C4-2B (cell line): ENCODE results near the gene KRT34.
"Not testable (repeated sequence)": the region's sequence is repeated elsewhere in the genome, so short reads cannot be mapped to it uniquely, and the experiment has no call there.

Experiments used
- H3K27ac ChIP-seq: fragments of 450-650 bp; 2 replicates; pipeline ENCODE4 v1.5.1; 2017
- CTCF ChIP-seq: fragments of 450-650 bp; conservative IDR thresholded peaks from 2 replicates; pipeline ENCODE4 v1.5.1; 2017; ENCODE audit warnings: mild to moderate bottlenecking
- ZFX ChIP-seq: fragments of 450-650 bp; IDR thresholded peaks from 2 replicates; pipeline ENCODE4 v1.6.1; 2017

Gene KRT34

GRCh38 chr17:41391535-41391934 lies 9.4 kb upstream of the KRT34 start:
- H3K27ac ChIP-seq, result no peak overlapping the region

GRCh38 chr17:41390411-41390938 lies 8.4 kb upstream of the KRT34 start:
- H3K27ac ChIP-seq, result no peak overlapping the region
- TF ChIP-seq ZFX, result no peak
- no peak for TF ChIP-seq CTCF

More at GRCh38 chr17:41391535-41391934, 9.4 kb upstream of the KRT34 start:
- no peak for TF ChIP-seq ZFX
- no peak for TF ChIP-seq CTCF

GRCh38 chr17:41387670-41388069 lies 5.6 kb upstream of the KRT34 start:
- TF ChIP-seq ZFX (no peak), CTCF (no peak)
- H3K27ac ChIP-seq, result no peak overlapping the region

- TF ChIP-seq ZFX, result no peak
- TF ChIP-seq CTCF, result no peak
- H3K27ac ChIP-seq, result no peak overlapping the region
Observed at GRCh38 chr17:41386227-41386626, 4.1 kb upstream of the KRT34 start.

- H3K27ac ChIP-seq, result no peak overlapping the region
- TF ChIP-seq ZFX, result no peak
- TF ChIP-seq CTCF, result no peak
Observed at GRCh38 chr17:41383690-41384089, 1.6 kb upstream of the KRT34 start.

GRCh38 chr17:41382394-41382793 lies 288 bp upstream of the KRT34 start:
- no peak overlapping the region for H3K27ac ChIP-seq
- TF ChIP-seq ZFX (no peak), CTCF (no peak)

GRCh38 chr17:41380091-41380490 lies 2.0 kb downstream of the KRT34 start:
- not testable (repeated sequence) for H3K27ac ChIP-seq

GRCh38 chr17:41377546-41377945 lies 4.6 kb downstream of the KRT34 start:
- no peak overlapping the region for H3K27ac ChIP-seq
- TF ChIP-seq CTCF (no peak), ZFX (no peak)
